H9 (cell line): Measurements from ENCODE around the gene VDR. TPM values are rescaled to one million over a fixed set of nuclear protein-coding genes. Genes with fewer than 3 reads are reported as not detected.

Experiments used
- DNase-seq: peaks from one replicate; pipeline ENCODE4 v3.0.0-alpha.2; 2017
- H2AFZ ChIP-seq: one replicate; pipeline ENCODE4 v1.6.1; 2013; ENCODE audit warnings: mild to moderate bottlenecking, low read length, control low read depth, moderate library complexity
- H2AK5ac ChIP-seq: 2 replicates; pipeline ENCODE4 v1.6.1; 2013; ENCODE audit warnings: low read length, control low read depth, mixed read lengths; ENCODE audit not compliant: insufficient read length
- H2BK120ac ChIP-seq: one replicate; pipeline ENCODE4 v1.6.1; 2013; ENCODE audit warnings: low read depth, mild to moderate bottlenecking, low read length, control low read depth, inconsistent platforms; ENCODE audit not compliant: poor library complexity, severe bottlenecking
- H2BK12ac ChIP-seq: 2 replicates; pipeline ENCODE4 v1.6.1; 2013; ENCODE audit warnings: low read length, control low read depth, mixed read lengths, low read depth; ENCODE audit not compliant: insufficient read length
- H2BK15ac ChIP-seq: 2 replicates; pipeline ENCODE4 v1.6.1; 2013; ENCODE audit warnings: low read depth, low read length, control low read depth
- H2BK20ac ChIP-seq: one replicate; pipeline ENCODE4 v1.6.1; 2013; ENCODE audit warnings: low read depth, mild to moderate bottlenecking, low read length, control low read depth, inconsistent platforms; ENCODE audit not compliant: poor library complexity, severe bottlenecking
- H2BK5ac ChIP-seq: 2 replicates; pipeline ENCODE4 v1.6.1; 2013; ENCODE audit warnings: low read length, control low read depth, mixed read lengths; ENCODE audit not compliant: insufficient read length
- H3K14ac ChIP-seq: 2 replicates; pipeline ENCODE4 v1.6.1; 2013; ENCODE audit warnings: low read length, control low read depth; ENCODE audit not compliant: insufficient read depth
- H3K18ac ChIP-seq: 2 replicates; pipeline ENCODE4 v1.6.1; 2013; ENCODE audit warnings: low read depth, mild to moderate bottlenecking, mixed read lengths, low read length, control low read depth; ENCODE audit not compliant: insufficient read length
- H3K23ac ChIP-seq: 2 replicates; pipeline ENCODE4 v1.6.1; 2013; ENCODE audit warnings: low read length, control low read depth, mixed read lengths, low read depth; ENCODE audit not compliant: insufficient read length
- H3K23me2 ChIP-seq: 2 replicates; pipeline ENCODE4 v1.6.1; 2013; ENCODE audit warnings: low read depth, mild to moderate bottlenecking, mixed read lengths, low read length, control low read depth; ENCODE audit not compliant: insufficient read length, poor library complexity, severe bottlenecking
- H3K27ac ChIP-seq: 2 replicates; pipeline ENCODE4 v1.5.1; 2013; ENCODE audit warnings: low read length, control low read depth, mixed read lengths, low read depth; ENCODE audit not compliant: insufficient read length
- H3K27me3 ChIP-seq: 2 replicates; pipeline ENCODE4 v1.6.1; 2013; ENCODE audit warnings: low read length, control low read depth, inconsistent platforms; ENCODE audit not compliant: insufficient read depth
- H3K4ac ChIP-seq: 2 replicates; pipeline ENCODE4 v1.6.1; 2013; ENCODE audit warnings: low read depth, mild to moderate bottlenecking, control low read depth, inconsistent platforms, low read length, moderate library complexity
- H3K4me1 ChIP-seq: 2 replicates; pipeline ENCODE4 v1.6.1; 2013; ENCODE audit warnings: low read length, control low read depth, inconsistent platforms; ENCODE audit not compliant: insufficient read depth
- H3K4me2 ChIP-seq: 2 replicates; pipeline ENCODE4 v1.6.1; 2013; ENCODE audit warnings: low read length, control low read depth, mixed read lengths; ENCODE audit not compliant: insufficient read length, insufficient read depth
- H3K56ac ChIP-seq: 2 replicates; pipeline ENCODE4 v1.6.1; 2013; ENCODE audit warnings: low read depth, mild to moderate bottlenecking, mixed read lengths, low read length, control low read depth; ENCODE audit not compliant: insufficient read length
- H3K79me1 ChIP-seq: 2 replicates; pipeline ENCODE4 v1.6.1; 2013; ENCODE audit warnings: low read depth, mild to moderate bottlenecking, moderate library complexity, low read length, control low read depth, inconsistent platforms; ENCODE audit not compliant: insufficient read depth, poor library complexity, severe bottlenecking
- H3K79me2 ChIP-seq: 2 replicates; pipeline ENCODE4 v1.6.1; 2013; ENCODE audit warnings: low read length, control low read depth, inconsistent platforms; ENCODE audit not compliant: insufficient read depth
- H3K9ac ChIP-seq: 2 replicates; pipeline ENCODE4 v1.6.1; 2013; ENCODE audit warnings: low read length, control low read depth, mixed read lengths; ENCODE audit not compliant: insufficient read length; ENCODE audit errors: extremely low read depth
- H3K9me3 ChIP-seq: one replicate; pipeline ENCODE4 v1.6.1; 2013; ENCODE audit warnings: low read depth, low read length, inconsistent platforms; ENCODE audit not compliant: control insufficient read depth
- H3T11ph ChIP-seq: one replicate; pipeline ENCODE4 v1.6.1; 2013; ENCODE audit warnings: mild to moderate bottlenecking, low read length, control low read depth, inconsistent platforms
- H4K20me1 ChIP-seq: one replicate; pipeline ENCODE4 v1.6.1; 2013; ENCODE audit not compliant: control insufficient read depth, insufficient read length, insufficient read depth
- H4K5ac ChIP-seq: 2 replicates; pipeline ENCODE4 v1.6.1; 2013; ENCODE audit warnings: low read depth, mild to moderate bottlenecking, mixed read lengths, low read length, control low read depth; ENCODE audit not compliant: insufficient read length
- H4K8ac ChIP-seq: replicated peaks from 2 replicates; pipeline ENCODE4 v1.6.1; 2013; ENCODE audit warnings: low read length, control low read depth, mixed read lengths, low read depth; ENCODE audit not compliant: insufficient read length
- H4K91ac ChIP-seq: 2 replicates; pipeline ENCODE4 v1.6.1; 2013; ENCODE audit warnings: low read depth, mild to moderate bottlenecking, moderate library complexity, mixed read lengths, low read length, control low read depth; ENCODE audit not compliant: insufficient read length
- H3K27ac Mint-ChIP-seq, 3 experiments: 2 replicates in 2 of 3; 3 replicates in 1 of 3; pipeline ENCODE4 v1.8.0; 2020 to 2021; ENCODE audit warnings: mixed read lengths in 3 of 3, mild to moderate bottlenecking in 1 of 3, moderate library complexity in 1 of 3
- H3K27me3 Mint-ChIP-seq: 2 replicates; pipeline ENCODE4 v1.8.0; 2021; ENCODE audit warnings: low read depth, mild to moderate bottlenecking, moderate library complexity, mixed read lengths
- H3K36me3 Mint-ChIP-seq, 3 experiments: 2 replicates in 2 of 3; 3 replicates in 1 of 3; pipeline ENCODE4 v1.8.0; 2020 to 2021; ENCODE audit warnings: low read depth in 3 of 3, mixed read lengths in 3 of 3; ENCODE audit not compliant: insufficient read depth in 1 of 3
- H3K4me1 Mint-ChIP-seq, 2 experiments: 2 replicates each; pipeline ENCODE4 v1.8.0; 2020; ENCODE audit warnings: mixed read lengths in 2 of 2
- H3K4me3 Mint-ChIP-seq, 2 experiments: 2 replicates in 1 of 2; 3 replicates in 1 of 2; pipeline ENCODE4 v1.8.0; 2020 to 2021; ENCODE audit warnings: mild to moderate bottlenecking in 2 of 2, mixed read lengths in 2 of 2, moderate library complexity in 1 of 2
- H3K9me3 Mint-ChIP-seq, 2 experiments: 2 replicates in 1 of 2; 3 replicates in 1 of 2; pipeline ENCODE4 v1.8.0; 2020; ENCODE audit warnings: mild to moderate bottlenecking in 2 of 2, mixed read lengths in 2 of 2, moderate library complexity in 1 of 2
- CTCF ChIP-seq: fragments of 200-600 bp; sonication (generic); conservative IDR thresholded peaks from 3 replicates; pipeline ENCODE4 v1.8.0; 2021; ENCODE audit warnings: antibody characterized with exemption, mild to moderate bottlenecking
- WGBS: extraction: QIAGEN DNeasy Blood & Tissue Kit; methylation state at CpG from one replicate; pipeline ENCODE4 v1.1.7; 2013; ENCODE audit warnings: missing lambda C conversion rate, low lambda C conversion rate, mixed read lengths; ENCODE audit not compliant: insufficient read length; ENCODE audit errors: extremely low coverage; 5-methylcytosine and 5-hydroxymethylcytosine counted together
- total RNA-seq: library from RNA; stranded (reverse); gene quantifications from 2 replicates; pipeline ENCODE4 v1.2.1, GENCODE V29; 2021

The VDR gene
- total RNA-seq, 1 experiment from 2014 or later = 0.61 TPM

- H3K4me1 ChIP-seq = peaks cover 32% of the 10 kb centered on the region
- H4K91ac ChIP-seq = no peak overlapping the region
- H3K9me3 ChIP-seq = no peaks in the 10 kb centered on the region
- H3K27me3 ChIP-seq = no peaks in the 10 kb centered on the region
- H3K23ac ChIP-seq = no peak overlapping the region
- peak overlapping the region; percentile 64 for H3K4me2 ChIP-seq
- Mint-ChIP-seq H3K4me3 (peak overlapping the region; percentile 52 to 77), H3K27ac (peak overlapping the region in 2 of 3 experiments; percentile 83 to 95; a peak in 3 of 7 replicates), H3K4me1 (peaks cover 71 to 77% of the 10 kb centered on the region in 2 experiments), H3K36me3 (peaks cover 2 to 5% (median 4%) of the 10 kb centered on the region in 3 experiments; a peak in 4 of 7 replicates), H3K27me3 (no peaks in the 10 kb centered on the region; the same call in 1 of the 2 replicates), H3K9me3 (no peaks in the 10 kb centered on the region)
- H2AFZ ChIP-seq = no peak overlapping the region
- no peak overlapping the region for H2AK5ac ChIP-seq
- H3K4ac ChIP-seq = no peak overlapping the region; the same call in 1 of the 2 replicates
- peaks cover 32% of the 10 kb centered on the region; the same call in 1 of the 2 replicates for H3K79me2 ChIP-seq
- no peak overlapping the region for H3K56ac ChIP-seq
- no peak overlapping the region for H4K8ac ChIP-seq
- H3K18ac ChIP-seq = no peak overlapping the region
- H3T11ph ChIP-seq = no peak overlapping the region
- H2BK120ac ChIP-seq = no peak overlapping the region
- no peak for DNase-seq
- H2BK12ac ChIP-seq = peak overlapping the region; percentile 26
- no peak for TF ChIP-seq CTCF
- no peak overlapping the region for H4K5ac ChIP-seq
- H2BK20ac ChIP-seq = no peak overlapping the region
- H2BK5ac ChIP-seq = no peak overlapping the region
- no peak overlapping the region for H3K14ac ChIP-seq
- no peak overlapping the region for H3K9ac ChIP-seq
- peak overlapping the region; percentile 36 for H3K27ac ChIP-seq
- peaks cover 5% of the 10 kb centered on the region for H3K23me2 ChIP-seq
- H3K79me1 ChIP-seq = peaks cover 9% of the 10 kb centered on the region
- no peak overlapping the region for H2BK15ac ChIP-seq
- no peaks in the 10 kb centered on the region for H4K20me1 ChIP-seq
- WGBS = no CpG with 5 or more reads among the region's 14 CpGs
Observed at GRCh38 chr12:47811581-47812484, 93.0 kb downstream of the VDR start.
